Chondrocyte (in vitro differentiated cells): ENCODE measurements around the gene SMIM26. TPM values are rescaled to one million over a fixed set of nuclear protein-coding genes. Genes with fewer than 3 reads are reported as not detected.

Experiments
- DNase-seq: peaks from one replicate; pipeline ENCODE4 v3.0.0; 2021; ENCODE audit warnings: mixed read lengths, low spot score
- H3K27ac Mint-ChIP-seq: one replicate; pipeline ENCODE4 v1.8.0; 2021; ENCODE audit warnings: mild to moderate bottlenecking, moderate library complexity, mixed read lengths; ENCODE audit not compliant: unreplicated experiment
- H3K27me3 Mint-ChIP-seq: 2 replicates; pipeline ENCODE4 v1.8.0; 2021; ENCODE audit warnings: low read depth, mixed read lengths
- H3K36me3 Mint-ChIP-seq: 2 replicates; pipeline ENCODE4 v1.8.0; 2021; ENCODE audit warnings: low read depth, mixed read lengths
- H3K4me1 Mint-ChIP-seq: 2 replicates; pipeline ENCODE4 v1.8.0; 2021; ENCODE audit warnings: low read depth, mild to moderate bottlenecking, mixed read lengths
- H3K4me3 Mint-ChIP-seq: one replicate; pipeline ENCODE4 v1.8.0; 2021; ENCODE audit warnings: mild to moderate bottlenecking, moderate library complexity, mixed read lengths; ENCODE audit not compliant: unreplicated experiment
- H3K9me3 Mint-ChIP-seq: 2 replicates; pipeline ENCODE4 v1.8.0; 2021; ENCODE audit warnings: low read depth, mixed read lengths
- CTCF ChIP-seq: fragments of 200-600 bp; sonication (generic); IDR thresholded peaks from 2 replicates; pipeline ENCODE4 v1.5.0; 2021; ENCODE audit warnings: antibody characterized with exemption, mild to moderate bottlenecking, moderate library complexity
- total RNA-seq: library from RNA; stranded (reverse); gene quantifications from 3 replicates; pipeline ENCODE4 v1.2.1, GENCODE V29; 2021

SMIM26 gene
- total RNA-seq, 1 donor from 2014 or later, result 39.6 TPM

- Mint-ChIP-seq H3K9me3 (peaks cover 6% of the 10 kb centered on the region), H3K27ac (no peak overlapping the region), H3K36me3 (peaks cover 30% of the 10 kb centered on the region), H3K4me3 (no peak overlapping the region), H3K27me3 (no peaks in the 10 kb centered on the region), H3K4me1 (peaks cover 4% of the 10 kb centered on the region)
- no peak for DNase-seq
- TF ChIP-seq CTCF, result no peak
Observed at GRCh38 chr20:18537651-18538050, 29.6 kb upstream of the SMIM26 start.

DNA sequence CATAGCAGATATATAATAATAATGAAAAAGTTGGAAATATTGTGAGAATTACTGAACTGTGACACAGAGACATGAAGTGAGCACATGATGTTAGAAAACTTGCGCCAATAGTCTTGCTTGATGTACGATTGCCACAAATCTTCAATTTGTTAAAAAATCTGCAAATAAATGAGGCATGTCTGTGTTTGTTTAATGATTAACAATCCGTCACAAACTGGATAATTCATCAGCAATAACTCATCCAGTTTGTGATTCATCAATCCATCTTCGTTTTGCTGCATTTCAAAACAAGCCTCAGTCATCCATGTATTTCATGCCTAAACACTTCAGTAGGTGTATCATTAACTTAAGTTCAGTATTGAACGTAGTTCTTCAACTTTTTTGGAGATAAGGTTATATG lies 25.5 kb upstream of the SMIM26 start:
- Mint-ChIP-seq H3K4me1 (no peaks in the 10 kb centered on the region), H3K9me3 (peaks cover 4% of the 10 kb centered on the region), H3K27ac (no peak overlapping the region), H3K36me3 (peaks cover 37% of the 10 kb centered on the region), H3K4me3 (no peak overlapping the region), H3K27me3 (no peaks in the 10 kb centered on the region)
- no peak for TF ChIP-seq CTCF
- DNase-seq, result no peak

DNA sequence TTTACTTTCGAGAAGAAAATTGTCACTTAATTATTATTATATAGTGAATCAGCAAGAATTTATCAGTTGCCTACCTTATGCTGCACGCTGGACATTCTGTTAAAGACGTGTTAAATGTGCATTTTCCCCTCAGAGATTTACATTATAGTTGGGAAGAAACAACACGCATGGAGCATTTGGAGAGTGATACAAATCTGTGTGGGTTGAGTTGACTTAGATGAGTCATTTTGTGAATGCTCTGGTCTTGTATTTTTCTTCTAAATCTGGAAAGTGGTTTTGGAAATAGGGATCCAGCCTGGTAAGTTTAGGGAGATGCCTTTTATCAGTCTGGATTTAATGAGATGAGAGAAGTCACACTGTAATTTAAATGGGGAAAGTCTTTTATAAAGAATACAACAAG lies 24.0 kb upstream of the SMIM26 start:
- H3K36me3 Mint-ChIP-seq, result peaks cover 36% of the 10 kb centered on the region
- no peak for TF ChIP-seq CTCF
- H3K4me1 Mint-ChIP-seq, result no peaks in the 10 kb centered on the region
- no peaks in the 10 kb centered on the region for H3K27me3 Mint-ChIP-seq
- H3K4me3 Mint-ChIP-seq, result no peak overlapping the region
- no peak overlapping the region for H3K27ac Mint-ChIP-seq
- H3K9me3 Mint-ChIP-seq, result peaks cover 3% of the 10 kb centered on the region
- no peak for DNase-seq

DNA sequence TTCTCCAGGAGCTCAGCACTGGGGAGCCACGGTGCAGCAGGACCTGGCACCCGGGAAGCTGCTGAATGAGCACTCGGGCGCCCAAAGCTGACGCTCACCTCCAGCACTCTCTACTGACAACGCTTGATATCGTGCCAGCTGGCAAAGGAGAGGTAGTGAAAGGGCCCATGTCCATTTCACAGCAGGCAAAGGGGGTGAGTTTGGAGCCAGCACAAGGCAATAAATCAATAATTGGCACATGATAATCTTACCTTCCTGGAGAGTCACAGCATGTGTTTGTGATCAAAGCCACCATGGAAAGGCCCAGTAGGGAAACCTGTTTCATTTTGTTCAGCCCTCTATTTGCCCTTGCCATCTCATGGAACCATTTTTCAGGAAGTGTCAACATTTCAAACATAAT lies 23.3 kb upstream of the SMIM26 start:
- H3K27me3 Mint-ChIP-seq, result no peaks in the 10 kb centered on the region
- no peak for DNase-seq
- H3K27ac Mint-ChIP-seq, result no peak overlapping the region
- peaks cover 36% of the 10 kb centered on the region for H3K36me3 Mint-ChIP-seq
- no peaks in the 10 kb centered on the region for H3K4me1 Mint-ChIP-seq
- peaks cover 3% of the 10 kb centered on the region for H3K9me3 Mint-ChIP-seq
- H3K4me3 Mint-ChIP-seq, result no peak overlapping the region
- TF ChIP-seq CTCF, result no peak

DNA sequence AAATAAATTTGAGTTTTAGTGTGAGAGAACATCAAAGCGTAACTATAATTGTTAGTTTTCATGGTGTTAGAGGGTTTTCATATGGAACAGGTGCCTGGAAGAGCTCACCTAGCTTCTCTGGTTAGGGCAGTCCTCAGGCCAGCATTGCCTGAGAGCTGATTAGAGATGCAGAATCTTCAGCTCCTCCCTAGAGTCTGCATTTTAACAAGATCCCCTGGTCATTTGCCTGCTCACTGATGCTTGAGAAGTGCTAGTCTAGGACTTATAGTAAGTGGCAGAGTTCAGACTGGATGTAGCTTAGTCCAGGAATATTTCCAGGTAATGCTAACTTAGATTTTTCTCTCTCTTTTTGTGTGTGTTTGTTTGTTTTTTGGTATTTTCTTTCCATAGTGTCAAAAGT lies 21.7 kb upstream of the SMIM26 start:
- H3K4me3 Mint-ChIP-seq, result no peak overlapping the region
- TF ChIP-seq CTCF, result no peak
- H3K4me1 Mint-ChIP-seq, result no peaks in the 10 kb centered on the region
- DNase-seq, result no peak
- peaks cover 31% of the 10 kb centered on the region for H3K36me3 Mint-ChIP-seq
- no peak overlapping the region for H3K27ac Mint-ChIP-seq
- no peaks in the 10 kb centered on the region for H3K9me3 Mint-ChIP-seq
- no peaks in the 10 kb centered on the region for H3K27me3 Mint-ChIP-seq
